SU-DHL-6 (cell line): Measurements from ENCODE around the gene CCR8.

Source experiments
- H2AFZ ChIP-seq: fragments of 200-600 bp; sonication (generic); 2 replicates; pipeline ENCODE4 v1.6.1; 2014; ENCODE audit warnings: low read depth, mild to moderate bottlenecking, moderate library complexity, mixed read lengths, antibody characterized with exemption, low read length; ENCODE audit not compliant: severe bottlenecking
- H3F3A ChIP-seq: fragments of 200-600 bp; shearing (Covaris generic); 2 replicates; pipeline ENCODE4 v1.6.0; 2016; ENCODE audit warnings: antibody characterized with exemption, mild to moderate bottlenecking; ENCODE audit not compliant: insufficient read depth
- H3K27ac ChIP-seq: fragments of 200-600 bp; sonication (generic); 2 replicates; pipeline ENCODE4 v1.5.1; 2016; ENCODE audit warnings: low read depth, mild to moderate bottlenecking, low read length, moderate library complexity, mixed read lengths
- H3K27me3 ChIP-seq: fragments of 200-600 bp; sonication (generic), shearing (Covaris generic); 2 replicates; pipeline ENCODE4 v1.6.0; 2014; ENCODE audit warnings: mild to moderate bottlenecking, low read length
- H3K36me3 ChIP-seq: fragments of 200-600 bp; sonication (generic); 2 replicates; pipeline ENCODE4 v1.6.1; 2014; ENCODE audit warnings: mild to moderate bottlenecking, low read length, mixed read lengths
- H3K4me2 ChIP-seq: fragments of 300-600, 200-600 bp; shearing (Covaris generic), sonication (generic); 2 replicates; pipeline ENCODE4 v1.6.0; 2014; ENCODE audit warnings: low read length, low read depth, mild to moderate bottlenecking; ENCODE audit not compliant: poor library complexity, severe bottlenecking
- H3K4me3 ChIP-seq: fragments of 200-600 bp; sonication (generic); 2 replicates; pipeline ENCODE4 v1.5.1; 2014; ENCODE audit warnings: antibody characterized with exemption, low read length, mild to moderate bottlenecking, mixed read lengths; ENCODE audit not compliant: insufficient read depth, poor library complexity, severe bottlenecking
- H3K79me2 ChIP-seq: fragments of 200-600 bp; sonication (generic); 2 replicates; pipeline ENCODE4 v1.6.1; 2014; ENCODE audit warnings: mild to moderate bottlenecking, low read length, moderate library complexity; ENCODE audit not compliant: insufficient read depth
- H3K9ac ChIP-seq: fragments of 200-600 bp; sonication (generic); 2 replicates; pipeline ENCODE4 v1.7.0; 2014; ENCODE audit warnings: mild to moderate bottlenecking, low read length
- H3K9me2 ChIP-seq: fragments of 200-600 bp; sonication (generic); replicated peaks from 2 replicates; pipeline ENCODE4 v1.6.1; 2014; ENCODE audit warnings: low read length; ENCODE audit not compliant: insufficient read depth
- H3K9me3 ChIP-seq: fragments of 200-600 bp; sonication (generic); 2 replicates; pipeline ENCODE4 v1.6.1; 2014; ENCODE audit warnings: low read length, mixed read lengths; ENCODE audit not compliant: insufficient read depth
- H4K20me1 ChIP-seq: fragments of 200-600 bp; sonication (generic); 2 replicates; pipeline ENCODE4 v1.6.1; 2014; ENCODE audit warnings: low read depth, mild to moderate bottlenecking, antibody characterized with exemption, low read length, moderate library complexity, mixed read lengths
- CTCF ChIP-seq: fragments of 200-600 bp; sonication (generic); IDR thresholded peaks from one replicate; pipeline ENCODE4 v1.5.1; 2017; ENCODE audit warnings: antibody characterized with exemption, mild to moderate bottlenecking, low read length, moderate library complexity; ENCODE audit not compliant: insufficient read depth, poor library complexity, severe bottlenecking
- EZH2phosphoT487 ChIP-seq: fragments of 200-600 bp; sonication (generic), shearing (Covaris generic); conservative IDR thresholded peaks from 2 replicates; pipeline ENCODE4 v1.6.1; 2018; ENCODE audit warnings: mild to moderate bottlenecking, antibody characterized with exemption, low read length, moderate library complexity, mixed read lengths

The CCR8 gene

GRCh38 chr3:39286771-39287170 lies 42.7 kb upstream of the CCR8 start:
- no peak overlapping the region for H2AFZ ChIP-seq
- TF ChIP-seq CTCF (no peak), EZH2phosphoT487 (no peak)
- H3K36me3 ChIP-seq = no peaks in the 10 kb centered on the region
- H3K4me3 ChIP-seq = no peak overlapping the region
- no peaks in the 10 kb centered on the region for H3K79me2 ChIP-seq
- no peak overlapping the region for H3K4me2 ChIP-seq
- no peak overlapping the region for H3K9ac ChIP-seq
- no peaks in the 10 kb centered on the region for H3K9me3 ChIP-seq
- H3K9me2 ChIP-seq = no peaks in the 10 kb centered on the region
- H3F3A ChIP-seq = no peaks in the 10 kb centered on the region
- no peaks in the 10 kb centered on the region for H3K27me3 ChIP-seq
- no peak overlapping the region for H3K27ac ChIP-seq
- no peaks in the 10 kb centered on the region for H4K20me1 ChIP-seq

- H2AFZ ChIP-seq = no peak overlapping the region
- no peaks in the 10 kb centered on the region for H3K36me3 ChIP-seq
- no peak overlapping the region for H3K4me3 ChIP-seq
- H3K4me2 ChIP-seq = no peak overlapping the region
- H3F3A ChIP-seq = no peaks in the 10 kb centered on the region
- H3K27me3 ChIP-seq = no peaks in the 10 kb centered on the region
- TF ChIP-seq EZH2phosphoT487 (no peak), CTCF (no peak)
- H3K79me2 ChIP-seq = no peaks in the 10 kb centered on the region
- no peak overlapping the region for H3K9ac ChIP-seq
- no peak overlapping the region for H3K27ac ChIP-seq
- H4K20me1 ChIP-seq = no peaks in the 10 kb centered on the region
- H3K9me2 ChIP-seq = no peaks in the 10 kb centered on the region
- no peaks in the 10 kb centered on the region for H3K9me3 ChIP-seq
Observed at GRCh38 chr3:39287216-39288164, 42.0 kb upstream of the CCR8 start.

- Histone ChIP-seq H4K20me1 (no peaks in the 10 kb centered on the region), H3K9me2 (no peaks in the 10 kb centered on the region), H3K9me3 (no peaks in the 10 kb centered on the region), H2AFZ (no peak overlapping the region), H3K9ac (no peak overlapping the region), H3K4me2 (peak overlapping the region; percentile 9), H3K27me3 (no peaks in the 10 kb centered on the region), H3K79me2 (no peaks in the 10 kb centered on the region), H3K36me3 (no peaks in the 10 kb centered on the region), H3K4me3 (no peak overlapping the region), H3F3A (no peaks in the 10 kb centered on the region), H3K27ac (no peak overlapping the region)
- no peak for TF ChIP-seq EZH2phosphoT487
- peak; percentile 97 for TF ChIP-seq CTCF
Observed at GRCh38 chr3:39288300-39288808, 41.2 kb upstream of the CCR8 start.
